Parathyroid adenoma (tissue), 2 donors: ENCODE measurements around the gene SAG.

Source experiments
- H2AFZ ChIP-seq: fragments of 300-600 bp; sonication (generic); one replicate; pipeline ENCODE4 v1.7.0; 2017; ENCODE audit warnings: antibody characterized with exemption, mild to moderate bottlenecking
- H3K27ac ChIP-seq: fragments of 300-600 bp; sonication (generic); one replicate; pipeline ENCODE4 v1.7.0; 2017
- H3K27me3 ChIP-seq: fragments of 300-600 bp; sonication (generic); one replicate; pipeline ENCODE4 v1.7.0; 2017; ENCODE audit warnings: low read length; ENCODE audit not compliant: control insufficient read depth, insufficient read depth
- H3K36me3 ChIP-seq: fragments of 300-600 bp; sonication (generic); one replicate; pipeline ENCODE4 v1.7.0; 2017; ENCODE audit warnings: low read length; ENCODE audit not compliant: control insufficient read depth, insufficient read depth
- H3K4me1 ChIP-seq: fragments of 300-600 bp; sonication (generic); one replicate; pipeline ENCODE4 v1.7.0; 2017; ENCODE audit warnings: control low read depth
- H3K4me2 ChIP-seq: fragments of 300-600 bp; sonication (generic); one replicate; pipeline ENCODE4 v1.7.0; 2017; ENCODE audit warnings: low read length
- H3K4me3 ChIP-seq: fragments of 300-600 bp; sonication (generic); one replicate; pipeline ENCODE4 v1.7.0; 2017; ENCODE audit warnings: low read depth, low read length
- H3K79me2 ChIP-seq: fragments of 300-600 bp; sonication (generic); one replicate; pipeline ENCODE4 v1.7.0; 2017; ENCODE audit warnings: control low read depth
- H3K9ac ChIP-seq: fragments of 300-600 bp; sonication (generic); one replicate; pipeline ENCODE4 v1.7.0; 2017; ENCODE audit warnings: mild to moderate bottlenecking
- H3K9me3 ChIP-seq: fragments of 300-600 bp; sonication (generic); one replicate; pipeline ENCODE4 v1.7.0; 2017; ENCODE audit warnings: low read length; ENCODE audit not compliant: control insufficient read depth
- CTCF ChIP-seq: fragments of 300-600 bp; sonication (generic); IDR thresholded peaks from one replicate; pipeline ENCODE4 v1.7.0; 2017; ENCODE audit warnings: antibody characterized with exemption, mild to moderate bottlenecking
- donor health status: primary hyperparathyroidism.

SAG gene

GRCh38 chr2:233303252-233303651 is 4.4 kb upstream of the SAG start:
- no peaks in the 10 kb centered on the region for H3K9me3 ChIP-seq
- no peak overlapping the region for H3K4me2 ChIP-seq
- H2AFZ ChIP-seq = no peak overlapping the region
- no peaks in the 10 kb centered on the region for H3K4me1 ChIP-seq
- H3K79me2 ChIP-seq = no peaks in the 10 kb centered on the region
- H3K36me3 ChIP-seq = no peaks in the 10 kb centered on the region
- no peak overlapping the region for H3K9ac ChIP-seq
- no peak overlapping the region for H3K4me3 ChIP-seq
- TF ChIP-seq CTCF = no peak
- no peak overlapping the region for H3K27ac ChIP-seq
- H3K27me3 ChIP-seq = no peaks in the 10 kb centered on the region

- Histone ChIP-seq H3K4me2 (no peak overlapping the region), H3K9me3 (no peaks in the 10 kb centered on the region), H3K4me3 (no peak overlapping the region), H3K9ac (no peak overlapping the region), H3K36me3 (no peaks in the 10 kb centered on the region), H3K27ac (no peak overlapping the region), H3K79me2 (no peaks in the 10 kb centered on the region), H3K4me1 (no peaks in the 10 kb centered on the region), H2AFZ (no peak overlapping the region), H3K27me3 (no peaks in the 10 kb centered on the region)
- TF ChIP-seq CTCF = no peak
Observed at GRCh38 chr2:233311241-233311926, 3.8 kb downstream of the SAG start.

- H3K4me3 ChIP-seq = no peak overlapping the region
- no peak overlapping the region for H3K27ac ChIP-seq
- no peak overlapping the region for H3K9ac ChIP-seq
- no peak overlapping the region for H3K4me2 ChIP-seq
- no peaks in the 10 kb centered on the region for H3K27me3 ChIP-seq
- H3K36me3 ChIP-seq = no peaks in the 10 kb centered on the region
- no peaks in the 10 kb centered on the region for H3K9me3 ChIP-seq
- no peaks in the 10 kb centered on the region for H3K4me1 ChIP-seq
- no peaks in the 10 kb centered on the region for H3K79me2 ChIP-seq
- H2AFZ ChIP-seq = no peak overlapping the region
- no peak for TF ChIP-seq CTCF
Observed at GRCh38 chr2:233312874-233313273, 5.3 kb downstream of the SAG start.

- H3K9me3 ChIP-seq = no peaks in the 10 kb centered on the region
- H2AFZ ChIP-seq = peak overlapping the region; percentile 58
- no peaks in the 10 kb centered on the region for H3K4me1 ChIP-seq
- H3K4me2 ChIP-seq = no peak overlapping the region
- H3K36me3 ChIP-seq = no peaks in the 10 kb centered on the region
- H3K27me3 ChIP-seq = no peaks in the 10 kb centered on the region
- H3K4me3 ChIP-seq = no peak overlapping the region
- no peaks in the 10 kb centered on the region for H3K79me2 ChIP-seq
- no peak overlapping the region for H3K27ac ChIP-seq
- no peak for TF ChIP-seq CTCF
- no peak overlapping the region for H3K9ac ChIP-seq
Observed at GRCh38 chr2:233314180-233314925, 6.7 kb downstream of the SAG start.
